Stimulated activated CD8-positive, alpha-beta memory T cell treated with anti-CD3 and anti-CD28 coated beads, Interleukin-7, amount 100 ng/mL, for 24 hours (primary cell): ENCODE data around the gene SIRT7.

Experiments used
- DNase-seq: peaks from one replicate; pipeline ENCODE4 v3.0.0-alpha.2; 2020; ENCODE audit warnings: low read depth

SIRT7 gene

DNA sequence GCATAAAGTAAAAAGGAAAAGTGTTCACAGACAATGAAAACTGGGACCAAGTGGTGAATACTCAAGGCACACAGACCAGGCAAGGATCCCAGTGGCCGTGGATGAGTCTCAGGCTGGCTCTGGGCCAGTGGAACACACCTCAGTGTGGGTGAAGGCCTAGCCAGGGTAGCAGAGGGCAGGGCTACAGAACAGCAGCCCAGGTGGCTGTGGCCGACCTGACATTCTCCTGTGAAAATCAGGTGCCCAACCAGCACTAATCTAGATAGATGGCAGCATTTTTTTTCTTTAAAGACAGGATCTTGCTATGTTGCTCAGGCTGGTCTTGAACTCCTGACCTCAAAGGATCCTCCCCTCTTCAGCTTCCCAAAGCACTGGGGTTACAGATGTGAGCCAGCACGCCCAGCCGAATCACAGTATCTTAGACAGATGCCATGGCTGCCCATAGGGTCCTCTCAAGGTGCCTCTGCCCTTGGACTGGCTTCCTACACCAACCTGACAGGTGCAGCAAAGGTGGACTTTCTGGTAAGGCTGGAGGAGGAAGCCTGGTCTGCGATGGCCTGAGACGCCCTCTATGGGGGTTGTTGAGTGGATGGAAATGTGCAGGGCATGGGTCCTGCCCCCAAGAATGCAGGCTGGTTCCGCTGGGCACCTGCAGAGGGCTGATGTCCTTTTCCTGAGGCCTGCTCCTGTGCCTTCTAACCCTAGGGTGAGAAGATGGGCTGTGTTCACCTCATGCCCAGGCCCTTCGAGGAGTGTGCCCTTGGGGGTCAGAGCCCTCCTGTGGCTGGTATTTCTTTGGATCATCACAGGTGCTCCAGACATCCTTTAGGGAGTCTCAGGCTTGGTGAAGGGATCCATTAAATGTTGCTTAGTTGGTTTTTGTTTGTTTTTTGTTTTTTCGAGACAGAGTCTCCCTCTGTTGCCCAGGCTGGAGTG, 53.9 kb downstream of the SIRT7 start:
- DNase-seq: no peak

DNA sequence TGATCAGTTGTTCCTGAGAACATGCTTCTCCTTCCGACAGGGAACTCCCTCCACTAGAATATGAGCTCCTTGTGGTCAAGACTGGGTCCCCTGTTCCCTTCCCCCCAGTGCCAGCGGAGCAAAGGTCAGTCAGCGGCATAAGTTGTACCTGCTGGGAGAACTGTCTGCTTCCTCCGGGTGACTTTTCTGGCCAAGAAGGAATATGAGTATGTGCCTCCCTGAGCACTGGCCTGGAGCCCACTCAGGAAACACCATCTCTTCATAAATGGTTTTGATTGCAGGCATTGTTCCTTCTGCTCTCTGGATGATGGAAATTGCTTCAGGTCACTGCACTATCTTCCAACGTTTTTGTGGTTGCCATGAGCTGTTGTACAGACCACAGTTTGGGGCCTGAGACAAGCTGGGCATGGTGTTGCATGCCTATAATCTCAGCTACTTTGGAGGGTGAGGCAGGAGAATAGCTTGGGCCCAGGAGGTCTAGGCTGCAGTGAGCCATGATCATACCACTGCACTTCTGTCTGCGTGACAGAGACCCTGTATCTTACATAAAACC, 54.8 kb downstream of the SIRT7 start:
- DNase-seq: no peak
